NCI-H187 treated with DMSO at 0.1 percent for 48 hours (cell line): ENCODE measurements around the gene C4orf50.

Source experiments
- DNase-seq: peaks from one replicate; lab custom pipeline; 2025; lab: John Stamatoyannopoulos, UW

C4orf50 gene

GRCh38 chr4:5890063-5890727 is 128.0 kb downstream of the C4orf50 start:
- peak; percentile 57 for DNase-seq

- DNase-seq: no peak
These were observed 129.1 kb downstream of the C4orf50 start for GRCh38 chr4:5889002-5889696.

DNA sequence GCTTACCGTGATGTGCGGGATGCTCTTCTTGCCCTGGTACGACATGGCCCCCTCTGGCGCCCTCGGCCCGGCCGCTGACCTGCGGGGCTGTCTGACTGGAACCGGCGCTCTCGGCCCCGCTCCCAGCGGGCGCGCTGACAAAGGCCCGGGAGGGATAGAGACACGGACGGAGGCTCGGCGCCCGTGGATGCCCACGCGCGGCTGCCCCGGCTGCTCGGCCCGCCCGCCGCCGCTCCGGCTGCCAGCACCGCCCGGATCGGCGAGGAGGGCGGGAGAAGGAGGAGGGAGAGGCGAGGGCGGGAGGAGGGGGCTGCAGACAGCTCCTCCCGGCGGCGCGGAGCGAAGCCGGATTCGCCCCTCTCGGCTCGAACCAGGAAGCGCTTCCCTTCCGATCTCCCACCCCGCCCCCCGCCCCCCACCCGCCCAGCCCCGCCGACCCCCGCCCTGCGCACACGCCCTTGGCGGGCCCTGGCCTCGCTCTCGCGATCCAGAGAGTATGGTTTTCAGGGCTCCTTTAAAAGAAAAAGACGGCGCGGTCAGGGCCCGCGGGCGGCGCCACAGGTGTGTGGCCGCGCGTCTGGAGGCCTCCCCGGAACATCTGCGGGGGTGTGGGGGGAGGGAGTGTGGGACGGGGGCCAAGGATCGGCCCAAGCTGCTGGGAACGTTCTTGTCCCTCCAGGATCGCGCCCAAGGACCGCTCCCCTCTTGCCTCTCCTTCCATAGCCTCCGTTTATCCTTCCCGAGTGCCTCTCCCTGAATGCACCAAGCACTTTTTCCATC is 129.8 kb downstream of the C4orf50 start:
- DNase-seq: no peak

- no peak for DNase-seq
These were observed 130.6 kb downstream of the C4orf50 start for GRCh38 chr4:5887361-5888221.

GRCh38 chr4:5887011-5887360 is 131.2 kb downstream of the C4orf50 start:
- DNase-seq: no peak

GRCh38 chr4:5885733-5886132 is 132.5 kb downstream of the C4orf50 start:
- DNase-seq: peak; percentile 93

DNA sequence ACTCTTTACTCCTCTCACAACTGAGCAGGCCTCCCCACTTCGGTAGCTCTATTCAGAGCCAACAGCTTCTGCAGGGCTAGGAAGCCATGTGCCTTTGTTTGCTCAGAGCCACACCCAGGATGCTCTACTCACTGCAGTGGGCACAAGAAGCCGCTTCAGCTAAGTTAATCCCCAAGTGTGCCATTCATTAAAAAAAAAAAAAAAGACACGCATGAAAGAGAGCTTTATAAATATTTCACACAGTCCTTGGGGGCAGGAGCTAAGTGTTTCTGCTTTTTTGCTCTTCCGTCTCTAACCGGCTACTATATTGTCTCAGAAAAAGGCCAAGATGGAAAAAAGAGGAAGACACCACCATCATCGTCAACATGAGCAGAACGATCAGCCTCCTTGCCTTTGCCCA is 133.4 kb downstream of the C4orf50 start:
- DNase-seq: peak; percentile 75

DNA sequence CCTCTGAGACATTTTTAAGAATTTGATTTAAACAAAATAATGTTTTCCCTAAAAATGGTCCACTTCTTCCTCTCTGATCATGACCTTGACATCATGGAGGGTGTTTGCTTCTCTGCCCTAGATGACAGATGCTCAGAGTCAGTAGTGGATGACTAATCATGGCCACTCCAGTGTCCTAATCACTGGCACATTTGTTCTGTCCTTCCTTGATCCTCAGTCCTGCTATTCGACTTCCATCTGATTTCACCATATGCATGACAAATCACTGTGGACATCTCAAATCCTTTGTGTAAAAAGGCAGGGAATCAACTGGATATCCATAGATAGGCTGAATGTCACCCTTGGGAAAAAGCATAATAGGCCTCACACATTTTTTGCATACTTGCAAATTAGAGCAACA is 134.3 kb downstream of the C4orf50 start:
- no peak for DNase-seq

DNA sequence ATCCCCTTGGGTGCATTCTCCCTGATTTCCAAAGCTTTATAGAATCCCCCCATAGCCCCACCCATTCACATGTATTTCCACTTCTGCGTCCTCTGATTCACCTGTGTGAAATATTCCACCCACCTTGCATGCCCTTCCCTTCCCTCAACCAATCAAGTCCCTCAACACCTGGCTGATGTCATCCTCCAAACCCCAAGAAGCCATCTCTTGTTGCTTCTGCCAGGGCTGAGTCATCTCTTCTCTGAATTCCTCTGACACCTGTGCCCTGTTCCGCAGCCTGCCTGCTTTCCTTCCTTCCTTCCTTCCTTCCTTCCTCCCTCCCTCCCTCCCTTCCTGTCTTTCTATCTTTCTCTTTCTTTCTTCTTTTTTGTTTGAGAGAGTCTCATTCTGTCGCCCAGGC is 135.3 kb downstream of the C4orf50 start:
- DNase-seq: no peak

DNA sequence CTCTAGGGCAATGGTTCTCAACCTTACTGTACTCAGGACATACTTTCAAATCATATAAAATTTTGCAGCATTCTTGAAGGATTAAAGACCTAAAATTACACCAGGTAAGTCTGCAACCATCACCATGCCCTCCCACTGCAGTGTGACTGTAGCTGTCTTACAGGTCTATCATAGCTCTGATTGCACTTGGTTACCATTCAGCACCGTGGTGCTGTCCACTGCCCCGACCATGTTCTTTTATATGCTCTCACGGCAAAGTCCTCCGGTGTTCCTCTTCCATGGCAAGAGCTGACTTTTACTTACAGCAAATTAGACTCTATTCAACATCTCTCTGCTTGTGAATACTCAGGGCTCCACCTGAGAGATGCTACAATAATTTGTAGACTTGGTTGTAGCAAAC is 136.9 kb downstream of the C4orf50 start:
- no peak for DNase-seq

GRCh38 chr4:5878359-5878758 is 139.9 kb downstream of the C4orf50 start:
- no peak for DNase-seq

DNA sequence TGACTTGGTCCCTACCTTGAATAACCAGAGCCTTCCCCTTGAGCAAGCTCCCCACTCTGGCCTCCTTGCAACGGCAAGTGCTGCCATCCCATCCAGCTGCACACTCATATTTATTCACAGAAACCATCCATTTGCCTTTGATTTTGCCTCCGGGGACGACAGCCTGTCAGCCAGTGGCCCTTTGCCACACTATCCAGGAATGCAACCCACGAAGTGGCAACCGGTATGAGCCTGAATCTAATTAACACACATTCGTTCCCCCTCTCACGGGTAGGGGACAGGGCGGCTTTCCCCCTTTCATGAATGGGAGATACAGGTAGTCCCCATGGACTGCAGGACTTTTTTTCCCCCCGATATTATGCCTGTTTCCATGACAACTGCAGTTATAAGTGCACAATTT is 140.8 kb downstream of the C4orf50 start:
- DNase-seq: no peak

DNA sequence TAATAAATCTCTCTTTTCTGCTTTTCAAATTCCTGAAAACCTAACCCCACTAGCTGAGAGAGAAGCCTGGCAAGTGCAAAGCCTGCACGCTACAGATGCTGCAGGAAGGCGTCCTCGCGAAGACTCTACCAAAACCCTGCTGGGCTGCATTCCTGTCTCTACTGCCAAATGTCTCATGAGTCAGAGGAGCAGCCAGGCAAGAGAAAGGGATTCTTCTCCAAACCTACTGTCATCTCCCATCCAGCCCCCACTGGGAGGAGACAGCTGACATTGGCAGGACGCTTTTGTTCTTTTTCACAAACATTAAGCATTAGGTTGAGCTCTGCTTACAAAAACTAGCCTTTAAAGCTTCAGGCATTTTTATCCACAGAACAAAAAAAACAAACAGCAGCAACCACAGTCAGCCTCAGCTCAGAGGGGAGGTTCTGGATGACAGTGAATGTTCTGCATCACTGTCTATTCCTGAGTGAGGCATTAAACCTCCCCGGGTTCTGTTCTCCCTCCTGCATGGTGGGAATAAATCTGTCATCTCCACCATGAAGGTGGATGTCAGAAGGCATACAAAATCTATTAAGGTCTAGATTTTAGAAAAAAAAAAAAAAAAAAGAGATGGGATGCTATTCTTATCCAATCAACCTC is 143.3 kb downstream of the C4orf50 start:
- DNase-seq: no peak

GRCh38 chr4:5870701-5871100 is 147.5 kb downstream of the C4orf50 start:
- DNase-seq: no peak

DNA sequence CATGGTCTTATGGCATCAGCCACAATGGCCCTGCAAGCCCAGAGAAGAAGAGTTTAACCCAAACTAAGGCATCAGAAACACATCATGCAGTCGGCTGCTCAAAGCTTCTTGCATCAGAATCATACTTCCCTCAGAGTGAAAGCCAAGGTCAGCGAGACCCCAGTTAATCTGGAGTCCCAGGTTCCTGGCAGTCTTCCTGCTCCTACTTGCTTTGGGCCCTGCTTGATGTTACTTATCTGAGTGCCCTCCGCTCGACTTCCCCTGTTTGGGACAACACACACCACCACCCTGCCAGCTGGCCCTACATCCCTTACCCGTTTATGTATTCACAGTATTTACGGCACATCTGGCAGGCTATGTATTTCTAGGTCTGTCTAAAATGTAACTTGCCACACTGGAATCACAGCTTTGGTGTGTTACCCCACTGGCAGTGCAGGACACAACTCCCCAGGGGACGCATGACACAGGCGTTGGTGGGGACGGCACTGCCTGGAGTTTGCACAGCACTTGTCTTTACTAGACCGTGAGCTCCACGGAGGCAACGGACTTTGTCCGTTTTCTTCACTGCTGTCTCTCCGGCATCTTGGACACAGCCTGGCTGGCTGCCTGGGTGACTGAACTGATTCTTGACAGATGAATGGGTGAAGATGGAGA is 148.1 kb downstream of the C4orf50 start:
- DNase-seq: no peak

GRCh38 chr4:5867866-5868265 is 150.4 kb downstream of the C4orf50 start:
- DNase-seq: no peak

DNA sequence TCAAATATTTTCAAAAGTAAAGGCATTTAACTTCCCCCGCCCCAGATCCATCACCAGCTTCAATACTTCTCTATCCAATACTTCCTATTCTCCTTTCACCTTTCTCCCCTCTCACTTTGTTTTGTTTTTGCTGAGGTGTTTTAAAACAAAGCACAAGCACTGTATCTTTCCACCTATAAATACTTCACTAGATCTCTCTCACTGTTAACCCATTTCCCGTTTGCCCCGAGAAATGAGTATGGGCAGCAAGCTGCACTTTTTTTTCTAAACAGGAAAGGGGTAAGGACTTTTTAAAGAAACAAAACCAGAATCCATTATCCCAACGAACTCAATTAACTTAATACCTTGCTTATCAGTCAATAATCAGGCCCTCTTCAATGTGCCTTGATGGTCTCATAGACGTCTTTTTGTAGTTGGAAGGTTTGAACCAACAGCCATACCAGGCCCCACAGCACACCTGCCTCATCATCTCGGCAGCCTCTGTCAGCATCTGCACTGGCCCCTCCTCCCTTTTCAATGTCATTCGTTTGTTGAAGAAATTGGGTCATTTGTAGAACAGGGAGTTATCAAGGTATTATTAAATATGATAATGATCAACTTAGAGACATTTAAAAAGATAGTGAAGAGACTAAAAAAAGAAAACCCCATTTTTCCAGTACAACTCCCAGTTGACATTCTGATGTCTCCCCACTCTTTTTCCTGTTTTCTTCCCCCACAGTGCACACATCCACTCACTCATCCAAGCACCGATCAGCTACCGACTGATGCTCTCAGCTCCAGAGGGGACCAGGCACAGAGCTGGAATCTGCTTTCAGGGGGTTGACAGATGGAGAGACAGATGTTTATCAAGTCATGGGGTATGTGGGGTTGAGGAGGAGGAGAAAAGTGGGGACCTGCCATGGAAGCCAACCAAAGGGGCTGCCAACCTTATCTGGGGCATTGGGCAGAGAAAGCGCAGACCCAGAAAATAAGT is 151.1 kb downstream of the C4orf50 start:
- DNase-seq: no peak

GRCh38 chr4:5865896-5866599 is 152.2 kb downstream of the C4orf50 start:
- no peak for DNase-seq

GRCh38 chr4:5863461-5864113 is 154.6 kb downstream of the C4orf50 start:
- no peak for DNase-seq
